BJ (cell line): ENCODE data around the gene SLCO4A1. TPM values are rescaled to one million over a fixed set of nuclear protein-coding genes. Genes with fewer than 3 reads are reported as not detected.

ENCODE experiments used
- CTCF ChIA-PET: fragments of 350-600 bp; formaldehyde crosslinking; extraction: SDS; loops from one replicate; lab custom pipeline; 2021; ENCODE audit warnings: antibody characterized with exemption, inconsistent platforms; lab: Yijun Ruan, JAX
- POLR2A ChIA-PET: fragments of 300-600 bp; sonication (Branson Sonifier 250); formaldehyde crosslinking; extraction: SDS; loops from one replicate; lab custom pipeline; 2021; ENCODE audit warnings: antibody characterized with exemption; lab: Charles Lee
- DNase-seq: peaks from one replicate; pipeline ENCODE4 v3.0.0-alpha.2; 2011; ENCODE audit warnings: low read depth
- H3K27me3 ChIP-seq: 2 replicates; pipeline ENCODE4 v1.6.0; 2011; ENCODE audit warnings: low read length; ENCODE audit not compliant: control insufficient read depth, insufficient read depth
- H3K36me3 ChIP-seq: 2 replicates; pipeline ENCODE4 v1.5.1; 2011; ENCODE audit warnings: low read length; ENCODE audit not compliant: control insufficient read depth, insufficient read depth
- H3K4me3 ChIP-seq: 2 replicates; pipeline ENCODE4 v1.5.1; 2011; ENCODE audit warnings: low read depth, mild to moderate bottlenecking, control low read depth, low read length
- CTCF ChIP-seq: IDR thresholded peaks from 2 replicates; pipeline ENCODE4 v1.5.1; 2011; ENCODE audit warnings: low read depth, mild to moderate bottlenecking, control low read depth, inconsistent platforms, low read length, moderate library complexity; ENCODE audit not compliant: insufficient read depth
- polyA plus RNA-seq: library from polyadenylated mRNA; depleted of rRNA; stranded (reverse); fragments of >200 nt; gene quantifications from 2 replicates; pipeline ENCODE4 v1.2.3, GENCODE V29; 2011

The SLCO4A1 gene
- polyA plus RNA-seq, 1 experiment: 0.15 TPM

- TF ChIP-seq CTCF: no peak
Observed at GRCh38 chr20:62633598-62634329, 8.5 kb upstream of the SLCO4A1 start.

DNA sequence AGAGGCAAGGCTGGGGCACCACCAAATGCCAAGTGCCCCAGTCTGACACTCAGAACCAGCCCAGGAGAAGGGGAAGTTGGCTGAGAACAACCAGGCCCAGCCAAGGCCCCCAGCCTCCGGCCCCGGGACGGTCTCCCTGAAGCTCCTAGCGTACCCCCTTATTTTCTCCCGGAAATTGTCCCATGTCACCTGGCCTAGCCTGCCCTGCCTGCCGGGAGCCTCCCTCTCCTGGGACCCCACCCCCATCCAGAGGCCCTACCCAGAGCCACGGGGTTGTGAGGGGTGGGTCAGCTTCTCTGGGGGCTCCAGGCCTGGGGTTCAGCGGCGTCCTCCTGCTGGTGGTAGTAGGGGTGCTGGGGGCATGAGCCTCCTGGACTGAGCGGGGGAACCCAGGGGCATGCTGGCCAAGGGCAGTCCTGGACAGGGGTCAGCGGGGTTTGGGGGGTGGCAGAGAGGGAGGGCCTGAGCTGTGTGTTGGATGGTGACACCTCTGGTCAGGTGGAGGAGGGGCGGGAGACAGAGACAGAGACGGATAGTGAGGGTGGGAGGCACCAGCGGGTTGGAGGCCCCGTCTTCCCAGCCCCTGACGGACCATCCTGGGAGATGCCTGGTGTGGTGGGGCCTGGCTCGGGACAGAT is 7.9 kb upstream of the SLCO4A1 start:
- no peak for TF ChIP-seq CTCF
- CTCF ChIA-PET: no interaction called here
- H3K36me3 ChIP-seq: no peaks in the 10 kb centered on the region
- no peak for DNase-seq
- H3K4me3 ChIP-seq: no peak overlapping the region
- H3K27me3 ChIP-seq: peaks cover 7% of the 10 kb centered on the region
- POLR2A ChIA-PET: no interaction called here

More at GRCh38 chr20:62633598-62634329, 8.5 kb upstream of the SLCO4A1 start:
- POLR2A ChIA-PET: no interaction called here
- H3K27me3 ChIP-seq: peaks cover 7% of the 10 kb centered on the region
- no peaks in the 10 kb centered on the region for H3K36me3 ChIP-seq
- CTCF ChIA-PET: no interaction called here
- DNase-seq: no peak
- no peak overlapping the region for H3K4me3 ChIP-seq

DNA sequence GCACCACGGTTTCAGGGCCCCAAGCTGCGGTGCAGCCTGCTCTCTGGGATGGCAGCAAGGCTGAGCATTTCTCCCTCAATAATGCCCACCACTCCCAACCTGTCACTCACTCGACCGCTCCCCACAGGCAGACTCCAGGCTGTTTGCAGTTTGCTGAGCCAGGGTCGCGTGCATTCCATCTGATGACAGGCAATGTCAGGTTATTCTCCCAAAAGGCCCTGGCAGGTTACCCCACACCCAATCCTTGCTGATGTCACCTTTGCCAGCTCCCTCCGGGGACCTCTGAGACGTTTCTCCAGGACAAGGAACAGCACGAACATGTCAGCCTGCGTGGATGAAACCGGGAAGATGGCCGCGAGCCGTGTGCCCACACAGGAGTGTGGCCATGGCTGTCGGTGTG is 7.1 kb upstream of the SLCO4A1 start:
- H3K36me3 ChIP-seq: no peaks in the 10 kb centered on the region
- POLR2A ChIA-PET: no interaction called here
- no peak overlapping the region for H3K4me3 ChIP-seq
- TF ChIP-seq CTCF: no peak
- H3K27me3 ChIP-seq: peaks cover 9% of the 10 kb centered on the region
- CTCF ChIA-PET: no interaction called here
- no peak for DNase-seq

- TF ChIP-seq CTCF: no peak
- peaks cover 9% of the 10 kb centered on the region for H3K27me3 ChIP-seq
Observed at GRCh38 chr20:62635852-62636251, 6.5 kb upstream of the SLCO4A1 start.

GRCh38 chr20:62636446-62636845 is 5.9 kb upstream of the SLCO4A1 start:
- DNase-seq: no peak
- no peak overlapping the region for H3K4me3 ChIP-seq
- POLR2A ChIA-PET: no interaction called here
- H3K36me3 ChIP-seq: no peaks in the 10 kb centered on the region
- CTCF ChIA-PET: interaction anchor here (1.3 kb wide), 1 partner anchor 12 kb away, joined by 4 read pairs; no protein-coding TSS in a partner anchor
- peaks cover 11% of the 10 kb centered on the region for H3K27me3 ChIP-seq
- TF ChIP-seq CTCF: no peak

More at GRCh38 chr20:62635852-62636251, 6.5 kb upstream of the SLCO4A1 start:
- no peak for DNase-seq
- Histone ChIP-seq H3K36me3 (no peaks in the 10 kb centered on the region), H3K4me3 (no peak overlapping the region)
- ChIA-PET CTCF (no interaction called here), POLR2A (no interaction called here)
